C4-2B (cell line): ENCODE measurements around the gene USP30.

ENCODE experiments used
- ZFX ChIP-seq: fragments of 450-650 bp; IDR thresholded peaks from 2 replicates; pipeline ENCODE4 v1.6.1; 2017
- TF ChIP-seq, protein P1 (sequence below): fragments of 450-650 bp; conservative IDR thresholded peaks from 2 replicates; pipeline ENCODE4 v1.5.1; 2017; ENCODE audit warnings: mild to moderate bottlenecking

DNA sequence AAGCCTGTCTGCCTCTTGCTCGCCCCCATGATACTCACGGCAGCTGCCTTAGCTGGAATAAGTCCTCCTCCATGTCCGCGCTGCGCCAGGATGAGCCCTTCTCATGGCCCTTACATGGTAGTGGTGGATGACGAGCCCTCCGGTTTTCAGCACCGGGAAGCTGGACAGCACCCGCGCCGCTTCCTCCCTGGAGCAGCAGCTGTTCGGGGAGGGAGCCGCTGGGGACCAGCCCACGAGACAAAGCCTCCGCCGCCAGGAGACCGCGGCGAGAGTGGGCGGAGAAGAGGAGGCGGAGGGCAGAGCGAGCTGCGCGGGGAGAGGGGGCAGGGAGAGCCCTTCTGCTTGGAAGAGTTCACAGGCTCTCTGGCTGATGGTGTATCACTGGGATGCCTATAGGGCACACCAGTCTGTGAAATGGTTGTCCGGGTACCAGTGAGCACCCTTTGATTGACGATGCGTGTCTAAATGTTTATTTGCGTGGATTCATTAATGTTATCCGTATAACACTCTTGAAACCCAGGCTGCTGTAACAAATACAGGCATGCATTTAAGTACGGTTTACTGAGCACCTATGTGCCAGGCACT, 31.5 kb upstream of the USP30 start, which contains the start of gene SVOP:
- TF ChIP-seq, protein P1, sequence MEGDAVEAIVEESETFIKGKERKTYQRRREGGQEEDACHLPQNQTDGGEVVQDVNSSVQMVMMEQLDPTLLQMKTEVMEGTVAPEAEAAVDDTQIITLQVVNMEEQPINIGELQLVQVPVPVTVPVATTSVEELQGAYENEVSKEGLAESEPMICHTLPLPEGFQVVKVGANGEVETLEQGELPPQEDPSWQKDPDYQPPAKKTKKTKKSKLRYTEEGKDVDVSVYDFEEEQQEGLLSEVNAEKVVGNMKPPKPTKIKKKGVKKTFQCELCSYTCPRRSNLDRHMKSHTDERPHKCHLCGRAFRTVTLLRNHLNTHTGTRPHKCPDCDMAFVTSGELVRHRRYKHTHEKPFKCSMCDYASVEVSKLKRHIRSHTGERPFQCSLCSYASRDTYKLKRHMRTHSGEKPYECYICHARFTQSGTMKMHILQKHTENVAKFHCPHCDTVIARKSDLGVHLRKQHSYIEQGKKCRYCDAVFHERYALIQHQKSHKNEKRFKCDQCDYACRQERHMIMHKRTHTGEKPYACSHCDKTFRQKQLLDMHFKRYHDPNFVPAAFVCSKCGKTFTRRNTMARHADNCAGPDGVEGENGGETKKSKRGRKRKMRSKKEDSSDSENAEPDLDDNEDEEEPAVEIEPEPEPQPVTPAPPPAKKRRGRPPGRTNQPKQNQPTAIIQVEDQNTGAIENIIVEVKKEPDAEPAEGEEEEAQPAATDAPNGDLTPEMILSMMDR = no peak
- no peak for TF ChIP-seq ZFX
